Measurements from ENCODE around the gene CLEC4G.
"Not testable (repeated sequence)": the region's sequence is repeated elsewhere in the genome, so short reads cannot be mapped to it uniquely, and the experiment has no call there.

CLEC4G gene

DNA sequence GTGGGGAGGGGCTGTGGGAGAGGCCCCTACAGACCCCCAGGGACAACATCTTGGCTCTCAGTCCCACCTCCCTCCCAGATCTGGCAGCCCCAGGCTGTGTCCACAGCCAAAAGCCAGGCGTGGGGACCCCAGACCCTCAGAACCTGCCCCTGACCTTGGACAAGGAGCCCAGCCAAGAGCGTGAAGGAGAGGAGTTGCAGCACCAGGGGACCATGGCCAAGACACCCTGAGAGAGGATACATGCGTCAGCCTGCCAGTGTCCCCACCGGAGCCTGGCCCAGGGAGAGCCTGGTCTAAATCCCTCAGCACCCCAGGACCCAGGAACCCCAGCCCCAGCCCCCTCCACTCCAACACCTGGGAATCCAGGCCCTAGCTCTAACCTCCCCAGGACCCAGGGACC, 14.4 kb upstream of the CLEC4G start:
- not testable (repeated sequence) for DNase-seq (ENCODE audit: low read depth)

DNA sequence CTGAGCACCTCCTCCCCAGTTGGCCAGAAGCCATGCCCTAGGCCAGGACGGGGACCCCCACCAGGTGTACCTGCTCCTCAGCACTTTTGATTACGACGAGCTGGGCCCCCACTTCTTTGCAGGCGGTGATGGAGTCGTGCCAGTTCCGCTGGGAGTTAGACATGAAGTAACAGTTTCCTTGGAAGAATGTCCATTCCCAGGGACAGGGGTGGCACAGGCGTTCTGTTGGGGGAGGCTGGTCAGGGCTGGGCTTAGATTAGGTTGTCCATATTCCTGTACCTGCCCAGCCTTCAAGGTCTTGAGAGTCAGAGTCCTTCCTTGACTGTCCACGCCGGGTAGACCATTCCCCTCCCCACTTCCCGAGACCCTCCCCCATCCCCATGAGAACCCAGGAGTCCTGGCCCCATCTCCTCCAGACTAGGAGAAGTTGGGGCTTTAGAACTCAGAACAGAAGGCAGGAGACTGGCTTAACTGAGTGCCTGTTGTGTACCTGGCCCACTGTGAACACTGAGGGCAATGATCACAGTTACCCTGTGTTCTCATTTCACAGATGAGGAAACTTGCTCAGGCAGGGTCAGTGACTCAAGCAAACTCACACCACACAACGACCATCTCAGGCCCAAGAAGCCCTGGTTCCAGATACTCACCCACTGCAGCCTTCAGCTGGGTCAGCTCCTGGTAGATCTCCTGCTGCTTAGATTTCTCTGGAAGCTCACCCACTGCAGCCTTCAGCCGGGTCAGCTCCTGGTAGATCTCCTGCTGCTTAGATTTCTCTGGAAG, 13.2 kb upstream of the CLEC4G start:
- DNase-seq (ENCODE audit: low read depth), result no peak

DNA sequence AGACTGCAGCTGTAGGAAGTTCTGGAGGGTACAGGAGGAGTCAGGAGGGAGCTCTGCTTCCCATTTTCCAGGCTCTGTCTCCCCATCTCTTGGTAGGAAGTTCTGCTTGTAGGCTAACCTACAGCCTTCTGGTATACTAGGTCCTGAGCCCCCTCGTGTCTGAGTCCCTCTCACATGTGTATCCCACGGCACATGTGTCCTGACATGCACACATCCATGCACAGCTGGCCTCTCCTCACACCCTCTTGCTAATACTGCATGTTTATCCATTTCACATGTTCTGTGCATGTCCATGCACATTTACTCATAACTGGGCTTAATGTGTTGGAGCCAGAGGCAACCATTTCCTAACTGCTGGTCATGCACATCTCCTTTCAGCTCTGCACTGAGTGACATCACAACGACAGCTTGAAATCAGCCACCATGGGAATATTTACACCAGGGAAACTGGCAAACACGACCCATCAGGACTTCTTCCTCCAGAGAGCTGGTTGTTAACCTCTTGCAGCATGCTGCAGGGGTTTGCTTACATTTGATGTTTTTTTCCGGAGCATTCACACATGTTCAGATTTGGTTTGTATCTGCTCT, 12.4 kb upstream of the CLEC4G start:
- DNase-seq (ENCODE audit: low read depth), result no peak

DNA sequence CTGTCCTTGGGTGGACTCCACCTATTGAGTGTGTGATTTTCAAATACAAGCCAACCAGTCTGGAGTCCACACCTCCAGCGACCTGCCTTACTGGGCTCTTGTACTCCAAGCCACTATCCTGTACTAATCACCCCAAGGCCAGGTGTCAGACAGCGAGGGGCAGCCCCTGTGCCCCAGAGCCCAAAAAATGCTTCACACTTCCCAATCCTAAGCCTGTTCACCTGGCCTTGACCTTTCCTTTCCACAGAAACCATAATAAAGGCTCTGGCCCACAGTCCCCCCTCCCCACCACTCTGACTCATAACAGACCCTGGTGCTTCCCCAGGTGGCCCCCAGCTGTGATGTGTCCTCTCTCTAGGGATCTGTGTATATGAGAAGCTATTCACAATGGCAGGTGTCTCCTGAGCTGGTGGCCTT, 11.5 kb upstream of the CLEC4G start:
- no peak for DNase-seq (ENCODE audit: low read depth)

GRCh38 chr19:7742991-7743390, 11.1 kb upstream of the CLEC4G start:
- DNase-seq (ENCODE audit: low read depth), result no peak

DNA sequence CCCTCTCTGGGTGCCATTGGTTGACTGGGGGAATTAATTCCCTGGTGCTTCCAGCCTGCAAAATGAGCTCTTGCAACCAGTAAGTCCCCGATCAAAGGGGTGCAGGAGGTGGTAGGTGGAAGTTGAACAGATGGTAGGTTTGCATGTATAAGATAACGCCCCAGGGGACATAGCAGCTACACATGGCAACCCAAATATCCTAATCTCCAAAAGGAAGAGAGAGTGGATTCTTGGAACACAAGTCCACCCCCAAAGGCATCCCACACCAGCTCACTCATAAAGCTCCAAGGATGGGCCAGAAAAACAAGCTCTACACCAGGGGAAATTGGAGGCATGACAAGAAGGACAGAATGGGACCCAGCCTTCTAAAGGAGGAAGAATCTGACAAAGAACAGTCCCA, 10.7 kb upstream of the CLEC4G start:
- no peak for DNase-seq (ENCODE audit: low read depth)

DNA sequence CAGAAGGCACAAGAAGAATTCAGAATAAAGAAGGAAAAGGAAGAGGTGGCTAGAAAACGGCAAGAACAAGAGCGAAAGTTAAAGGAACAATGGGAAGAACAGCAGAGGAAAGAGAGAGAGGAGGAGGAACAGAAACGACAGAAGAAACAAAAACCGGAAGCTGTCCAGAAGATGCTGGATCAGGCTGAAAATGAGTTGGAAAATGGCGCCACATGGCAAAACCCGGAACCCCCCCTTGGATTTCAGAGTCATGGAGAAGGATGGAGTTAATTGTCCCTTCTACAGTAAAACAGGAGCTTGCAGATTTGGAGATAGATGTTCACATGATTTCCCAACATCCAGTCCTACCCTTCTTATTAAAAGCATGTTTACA, 8.8 kb upstream of the CLEC4G start:
- no peak for DNase-seq (ENCODE audit: low read depth)

DNA sequence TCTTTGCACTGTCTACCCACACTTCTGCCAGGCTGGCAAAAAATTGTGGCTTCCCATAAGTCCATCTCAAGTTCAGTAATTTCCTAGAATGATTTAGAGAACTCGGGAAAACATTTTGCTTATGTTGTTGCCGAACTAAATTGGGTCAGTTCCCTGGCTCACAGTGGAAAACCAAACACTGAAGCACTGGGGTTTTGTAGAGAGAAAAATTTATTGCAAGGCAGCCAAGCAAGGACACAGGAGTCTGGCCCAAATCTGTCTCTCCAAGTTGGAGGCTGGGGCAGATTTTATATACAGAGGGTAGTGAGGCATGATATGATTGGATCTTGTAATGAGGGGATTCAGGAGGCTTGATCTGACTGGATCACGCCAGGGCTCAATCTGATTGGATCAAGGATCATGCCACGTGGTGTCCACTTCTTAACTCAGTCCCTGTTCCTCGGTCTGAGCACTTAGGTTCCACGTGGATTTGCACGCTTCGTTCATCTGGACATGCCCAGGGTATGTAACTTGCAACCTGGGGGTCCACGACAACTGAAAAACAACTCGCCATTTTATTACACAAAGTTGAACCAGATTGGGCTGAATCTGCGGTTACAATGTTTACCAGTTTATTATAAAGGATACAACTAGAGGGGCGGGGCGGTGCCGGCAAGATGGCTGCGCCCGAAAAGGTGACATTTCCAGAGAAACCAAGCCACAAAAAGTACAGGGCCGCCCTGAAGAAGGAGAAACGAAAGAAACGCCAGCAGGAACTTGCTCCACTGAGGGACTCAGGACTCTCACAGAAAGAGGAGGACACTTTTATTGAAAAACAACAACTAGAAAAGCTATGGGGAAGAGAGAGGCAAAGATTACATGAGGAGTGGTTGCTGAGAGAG, 8.1 kb upstream of the CLEC4G start:
- DNase-seq (ENCODE audit: low read depth), result no peak

DNA sequence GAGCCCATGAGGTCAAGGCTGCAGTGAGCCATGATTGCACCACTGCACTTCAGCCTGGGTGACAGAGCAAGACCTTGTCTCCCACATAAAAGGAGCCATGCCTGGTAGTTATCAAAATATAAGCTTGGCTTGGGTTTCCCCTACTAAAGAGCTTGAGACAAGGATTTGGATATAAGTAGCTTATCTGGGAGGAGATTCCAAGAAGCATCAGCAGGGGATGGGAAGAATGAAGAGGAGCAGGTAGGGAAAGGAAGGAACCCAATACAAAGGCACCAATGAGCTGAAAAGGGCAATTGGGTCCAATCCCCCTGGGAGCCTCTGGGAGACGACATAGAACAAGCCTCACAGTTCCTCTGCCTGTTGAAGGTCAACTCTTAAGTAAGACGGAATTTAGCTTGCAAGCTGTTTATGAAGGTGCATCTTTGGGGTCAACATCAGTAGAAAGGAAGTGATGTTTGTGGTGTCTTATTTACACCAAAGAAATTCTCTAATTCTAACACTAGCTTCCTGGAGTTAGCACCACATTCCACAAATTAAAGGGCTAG, 7.4 kb upstream of the CLEC4G start:
- no peak for DNase-seq (ENCODE audit: low read depth)

DNA sequence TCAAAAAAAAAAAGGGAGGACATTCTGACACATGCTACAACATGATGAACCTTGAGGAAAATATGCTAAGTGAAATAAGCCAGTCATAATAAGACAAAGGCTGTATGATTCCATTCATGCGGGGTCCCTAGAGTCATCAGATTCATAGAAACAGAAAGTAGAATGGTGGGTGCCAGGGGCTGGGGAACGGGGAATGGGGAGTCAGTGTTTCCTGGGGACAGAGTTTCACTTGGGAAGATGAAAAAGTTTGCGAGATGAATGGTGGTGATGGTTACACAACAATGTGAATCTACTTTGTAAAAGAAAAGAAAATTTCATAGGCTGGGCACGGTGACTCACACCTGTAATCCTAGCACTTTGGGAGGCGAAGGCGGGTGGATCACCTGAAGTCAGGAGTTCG, 6.1 kb upstream of the CLEC4G start:
- no peak for DNase-seq (ENCODE audit: low read depth)

DNA sequence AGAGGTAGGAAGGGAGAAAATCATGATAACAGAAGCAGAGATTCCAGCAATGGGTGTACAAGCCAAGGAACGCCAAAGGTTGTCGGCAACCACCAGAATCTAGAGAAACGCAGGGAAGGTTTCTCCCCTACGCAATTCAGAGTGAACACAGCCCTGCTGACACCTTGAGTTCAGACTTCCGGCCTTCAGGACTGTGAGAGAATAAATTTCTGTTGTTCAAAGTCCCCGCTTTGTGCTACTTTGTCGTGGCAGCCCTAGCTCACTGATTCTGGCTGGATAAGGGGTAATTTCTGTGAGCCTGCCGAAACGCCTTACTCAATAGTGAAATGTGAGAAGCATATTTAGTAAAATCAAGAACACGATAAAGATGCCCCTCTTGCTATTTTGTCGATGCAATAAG, 5.3 kb upstream of the CLEC4G start:
- DNase-seq (ENCODE audit: low read depth), result no peak

GRCh38 chr19:7736148-7736547, 4.2 kb upstream of the CLEC4G start:
- DNase-seq (ENCODE audit: low read depth), result no peak

DNA sequence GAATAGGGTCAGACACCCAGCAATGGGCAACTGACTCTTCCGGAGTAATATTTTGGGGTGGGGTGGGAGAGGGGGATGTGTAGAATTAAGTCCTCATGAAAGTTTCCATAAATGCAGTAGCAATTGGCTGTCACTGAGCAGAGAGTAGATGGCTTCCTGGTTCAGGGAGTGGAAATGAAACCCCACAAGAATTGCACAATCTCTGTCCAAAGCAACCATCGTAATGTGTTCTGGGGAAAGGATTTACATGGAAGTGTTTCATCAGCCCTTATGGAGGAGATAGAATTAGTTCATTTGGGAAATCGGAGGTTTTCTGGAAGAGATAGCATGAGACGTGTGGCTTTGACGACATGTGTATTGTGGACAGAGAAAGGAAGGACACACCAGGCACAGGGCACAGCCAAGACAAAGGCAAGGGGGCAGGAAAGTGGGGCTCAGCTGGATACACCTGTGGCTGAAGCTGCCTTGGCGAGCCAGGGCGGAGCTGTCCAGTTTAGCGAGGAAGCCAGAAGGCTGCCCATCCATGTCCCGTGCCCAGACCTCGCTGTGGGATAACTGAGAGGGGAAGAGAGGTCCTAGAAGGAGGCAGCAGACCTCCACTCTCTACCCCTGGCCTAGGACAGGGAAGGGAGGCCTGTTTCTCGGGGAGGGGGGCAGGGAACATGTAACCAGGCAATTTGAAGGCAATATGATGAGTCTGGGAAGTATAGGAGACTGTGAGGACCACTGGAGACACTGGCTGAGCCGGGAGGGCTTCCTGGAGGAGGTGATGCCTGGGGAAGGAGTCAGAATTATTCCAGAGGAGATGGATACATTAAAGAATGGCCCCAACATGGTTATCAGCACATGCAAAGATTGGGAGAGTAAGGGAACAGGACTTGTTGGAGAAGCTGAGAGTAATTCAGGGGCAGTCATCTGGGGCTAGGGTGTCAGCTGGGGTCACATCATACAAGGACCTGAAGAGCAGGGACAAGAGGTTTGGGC, 2.6 kb upstream of the CLEC4G start:
- DNase-seq (ENCODE audit: low read depth), result peak; percentile 39

GRCh38 chr19:7733376-7733775, 1.5 kb upstream of the CLEC4G start:
- DNase-seq (ENCODE audit: low read depth), result no peak

- no peak for DNase-seq (ENCODE audit: low read depth)
Observed at GRCh38 chr19:7731615-7732014, 295 bp downstream of the CLEC4G start.

DNA sequence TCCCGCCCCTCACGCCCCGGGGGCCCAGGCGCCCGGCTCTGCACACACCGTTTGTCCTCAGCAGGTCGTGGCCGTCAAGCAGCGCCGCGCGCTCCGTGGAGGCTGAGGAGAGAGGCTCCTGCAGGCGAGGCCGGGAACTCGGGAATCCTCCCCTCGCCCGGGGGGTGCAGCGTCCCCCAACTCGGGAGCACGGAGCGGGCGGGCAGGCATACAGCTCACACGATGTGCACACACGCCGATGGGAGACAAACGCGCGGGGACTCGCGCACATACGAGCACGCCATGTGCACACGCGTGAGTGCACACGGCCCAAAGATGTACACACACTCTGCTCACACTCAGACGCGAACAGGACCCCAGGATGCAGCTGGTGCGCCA, 703 bp downstream of the CLEC4G start:
- DNase-seq (ENCODE audit: low read depth), result no peak

GRCh38 chr19:7730286-7731217, 1.4 kb downstream of the CLEC4G start:
- DNase-seq (ENCODE audit: low read depth), result no peak

GRCh38 chr19:7729831-7730285, 2.1 kb downstream of the CLEC4G start:
- no peak for DNase-seq (ENCODE audit: low read depth)

GRCh38 chr19:7729211-7729610, 2.7 kb downstream of the CLEC4G start:
- DNase-seq (ENCODE audit: low read depth), result no peak

DNA sequence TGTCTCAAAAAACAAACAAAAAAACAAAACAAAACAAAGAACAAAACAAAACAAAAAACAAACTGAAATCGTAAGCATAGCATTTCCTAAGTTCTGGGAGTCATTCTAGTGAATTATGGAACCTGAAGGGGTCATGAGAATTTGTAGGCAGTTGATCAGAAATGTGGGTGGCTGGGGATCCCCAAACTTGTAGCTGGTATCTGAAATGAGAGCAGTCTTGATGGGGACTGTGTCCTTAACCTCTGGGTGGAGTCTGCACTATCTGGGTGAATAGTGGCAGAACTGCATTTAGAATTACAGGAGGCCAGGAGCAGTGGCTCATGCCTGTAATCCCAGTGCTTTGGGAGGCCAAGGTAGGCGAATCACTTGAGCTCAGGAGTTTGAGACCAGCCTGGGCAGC, 6.1 kb downstream of the CLEC4G start:
- DNase-seq (ENCODE audit: low read depth), result no peak
